ENCODE data around the gene SUN3.

DNA sequence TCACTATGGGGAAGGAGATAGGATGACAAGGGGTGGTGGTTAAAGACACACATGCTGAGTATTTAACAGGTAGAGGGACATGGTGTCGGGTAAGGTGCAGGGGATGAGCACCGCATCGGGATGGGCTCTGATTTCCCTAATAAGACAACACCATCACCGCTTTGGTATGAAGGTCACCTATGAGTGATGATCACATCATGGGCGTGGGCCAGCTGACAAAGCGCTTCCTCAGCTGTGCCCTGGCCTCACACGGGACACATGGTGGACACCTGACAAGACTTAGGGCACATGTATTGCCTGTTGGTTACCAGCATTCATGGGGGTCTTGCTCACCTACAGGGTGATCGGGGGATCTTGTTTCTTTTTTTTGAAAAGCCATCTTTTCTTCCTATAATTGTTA, 19.2 kb upstream of the SUN3 start:
- TF ChIP-seq CTCF (IDR thresholded peaks at IDR 0.05) (no peak), POLR2A (IDR thresholded peaks at IDR 0.05) (no peak)

Measured in heart left ventricle (tissue), 13 donors.